Thyroid gland (tissue), 4 donors: ENCODE results near the gene ACTG2.

Source experiments
- CTCF ChIP-seq, 6 experiments: fragments of 200-600 bp in 3 of 6; fragments of 450-650 bp in 3 of 6; sonication (generic) in 3 of 6; IDR thresholded peaks; one replicate each; pipeline ENCODE4 v1.5.1; 2016 to 2019; ENCODE audit warnings: antibody characterized with exemption in 6 of 6, mild to moderate bottlenecking in 2 of 6, inconsistent platforms in 1 of 6, moderate library complexity in 1 of 6
- POLR2A ChIP-seq, 2 donors: fragments of 450-650 bp; IDR thresholded peaks; one replicate each; pipeline ENCODE4 v1.6.1; 2017; ENCODE audit warnings: antibody characterized with exemption in 2 of 2, mild to moderate bottlenecking in 2 of 2, moderate library complexity in 1 of 2

- TF ChIP-seq CTCF (IDR thresholded peaks at IDR 0.05) (peak in 1 of 6 experiments; percentile 9), POLR2A (IDR thresholded peaks at IDR 0.05) (no peak)
Observed at GRCh38 chr2:73851274-73851673, 41.5 kb upstream of the ACTG2 start.
